Activated T-cell treated with anti-CD3 and anti-CD28 coated beads for 1 hour (primary cell): ENCODE measurements around the gene MAS1.
"Not testable (repeated sequence)": the region's sequence is repeated elsewhere in the genome, so short reads cannot be mapped to it uniquely, and the experiment has no call there.

Source experiments
- DNase-seq: peaks from one replicate; pipeline ENCODE4 v3.0.0-alpha.2; 2020; ENCODE audit warnings: low read depth

Gene MAS1

GRCh38 chr6:159919011-159919511 is 28.3 kb downstream of the MAS1 start:
- DNase-seq, result no peak

GRCh38 chr6:159919800-159920199 is 29.0 kb downstream of the MAS1 start:
- no peak for DNase-seq

- not testable (repeated sequence) for DNase-seq
Measured at GRCh38 chr6:159924150-159924549, 33.4 kb downstream of the MAS1 start.

- no peak for DNase-seq
Measured at GRCh38 chr6:159926542-159927203, 35.9 kb downstream of the MAS1 start.

- peak; percentile 12 for DNase-seq
Measured at GRCh38 chr6:159929819-159930218, 39.0 kb downstream of the MAS1 start.

GRCh38 chr6:159931112-159931511 is 40.3 kb downstream of the MAS1 start:
- no peak for DNase-seq

GRCh38 chr6:159931846-159932245 is 41.1 kb downstream of the MAS1 start:
- DNase-seq, result no peak

- no peak for DNase-seq
Measured at GRCh38 chr6:159933077-159933476, 42.3 kb downstream of the MAS1 start.

- DNase-seq, result no peak
Measured at GRCh38 chr6:159934181-159934580, 43.4 kb downstream of the MAS1 start.

- DNase-seq, result no peak
Measured at GRCh38 chr6:159935065-159935464, 44.3 kb downstream of the MAS1 start.

GRCh38 chr6:159935633-159936032 is 44.8 kb downstream of the MAS1 start:
- DNase-seq, result no peak

- no peak for DNase-seq
Measured at GRCh38 chr6:159939591-159940016, 48.8 kb downstream of the MAS1 start.
